Stimulated activated CD4-positive, alpha-beta T cell treated with anti-CD3 and anti-CD28 coated beads, TNF-alpha, amount 100 ng/mL, for 1 hour (primary cell): ENCODE results near the gene BCO1.

Source experiments
- DNase-seq, 3 donors: peaks; one replicate each; pipeline ENCODE4 v3.0.0-alpha.2; 2020; ENCODE audit warnings: low read depth in 3 of 3, low spot score in 1 of 3

BCO1 gene

DNA sequence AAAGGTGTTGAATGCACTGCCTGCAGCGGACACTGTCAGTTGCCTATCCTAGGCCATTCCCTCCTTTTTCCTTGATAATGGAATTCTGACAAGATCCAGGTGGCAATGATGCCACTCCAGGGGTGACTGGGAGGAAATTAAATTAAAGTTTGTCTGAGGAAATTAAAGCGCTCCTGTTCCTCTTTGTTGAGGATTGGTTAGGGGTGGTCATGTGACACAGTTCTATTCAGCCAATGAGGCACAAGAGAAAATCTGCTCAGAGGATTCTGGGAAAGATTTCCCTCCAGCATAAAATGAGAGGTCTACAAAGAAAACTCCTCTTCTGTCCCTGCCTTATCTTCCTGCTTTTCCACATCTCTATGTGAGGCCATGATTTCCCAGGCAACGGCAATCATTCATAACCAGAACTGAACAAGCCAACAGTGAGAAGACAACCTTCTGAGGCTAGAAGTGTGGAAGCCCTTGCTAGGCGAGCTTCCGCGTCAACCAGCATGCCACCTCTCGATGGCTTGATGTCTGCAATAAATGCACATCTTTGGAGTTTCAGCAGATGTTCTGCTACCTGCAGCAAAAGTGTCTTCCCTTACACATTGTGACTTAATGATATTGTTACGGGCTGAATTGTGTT, 5.6 kb upstream of the BCO1 start:
- DNase-seq = no peak

DNA sequence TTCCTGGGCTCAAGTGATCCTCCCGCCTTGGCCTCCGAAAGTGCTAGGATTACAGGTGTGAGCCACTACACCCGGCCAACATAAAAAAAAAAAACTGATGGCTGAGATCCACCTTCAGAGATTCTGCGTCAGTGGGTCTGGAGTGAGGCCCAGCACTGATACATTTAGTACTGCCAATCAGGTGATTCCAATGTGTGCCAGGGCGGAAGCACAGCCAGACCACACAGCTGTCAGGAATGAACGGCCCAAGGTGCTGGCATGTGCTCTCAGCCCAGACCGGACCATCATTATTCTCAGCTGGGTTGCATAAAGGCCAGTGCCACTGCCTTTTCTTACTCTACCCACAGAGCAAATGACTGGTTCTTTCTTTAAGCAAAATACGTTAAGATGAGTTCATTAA, 1.2 kb upstream of the BCO1 start:
- DNase-seq = no peak

DNA sequence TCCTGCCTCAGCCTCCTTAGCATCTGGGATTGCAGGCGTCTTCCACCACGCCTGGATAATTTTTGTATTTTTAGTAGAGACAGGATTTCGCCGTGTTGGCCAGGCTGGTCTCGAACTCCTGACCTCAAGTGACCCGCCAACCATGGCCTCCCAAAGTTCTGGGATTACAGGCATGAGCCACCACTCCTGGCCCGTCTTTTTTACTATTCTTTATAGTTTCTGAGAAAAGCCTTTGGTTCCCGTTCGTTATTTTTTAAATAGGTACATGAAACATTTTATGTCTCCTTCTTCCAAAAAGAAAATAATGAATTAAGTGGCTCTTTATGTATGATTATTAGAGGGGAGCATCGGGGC, 570 bp upstream of the BCO1 start:
- no peak for DNase-seq

DNA sequence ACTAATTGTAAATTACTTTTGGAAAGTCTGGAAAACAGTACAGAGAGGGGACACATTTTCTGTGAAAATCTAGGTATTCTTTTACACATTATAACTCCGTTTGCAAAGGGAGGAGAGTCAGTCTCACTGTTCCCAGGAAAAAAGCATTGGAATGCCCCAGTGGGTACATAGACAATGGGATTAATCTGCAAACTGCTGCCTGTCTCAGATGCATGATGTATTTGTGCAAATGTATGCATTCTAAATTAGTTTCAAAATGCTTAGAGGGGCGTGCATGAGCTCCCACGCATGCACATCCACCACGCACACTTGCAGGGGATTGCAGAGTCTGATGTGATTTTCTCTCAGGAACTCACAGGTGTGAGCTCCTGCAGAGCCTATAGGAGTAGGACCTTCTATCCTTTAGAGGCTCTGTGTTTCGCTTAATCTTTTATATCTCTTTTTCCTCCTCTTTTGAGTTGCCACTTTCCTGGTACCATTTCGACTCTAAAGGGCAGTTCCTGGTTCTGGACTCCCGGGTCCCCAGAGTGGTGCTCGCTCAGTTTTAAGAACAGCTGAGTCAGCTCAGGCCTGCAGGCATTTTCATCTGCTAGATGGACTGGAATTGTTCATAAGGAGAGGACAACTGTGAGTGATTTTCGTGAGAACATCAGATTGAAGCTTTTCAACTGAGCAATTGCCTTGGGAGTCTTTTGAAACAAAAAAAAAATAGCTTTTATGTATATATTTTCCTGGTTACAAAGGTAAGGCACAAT, 1.1 kb downstream of the BCO1 start:
- no peak for DNase-seq

DNA sequence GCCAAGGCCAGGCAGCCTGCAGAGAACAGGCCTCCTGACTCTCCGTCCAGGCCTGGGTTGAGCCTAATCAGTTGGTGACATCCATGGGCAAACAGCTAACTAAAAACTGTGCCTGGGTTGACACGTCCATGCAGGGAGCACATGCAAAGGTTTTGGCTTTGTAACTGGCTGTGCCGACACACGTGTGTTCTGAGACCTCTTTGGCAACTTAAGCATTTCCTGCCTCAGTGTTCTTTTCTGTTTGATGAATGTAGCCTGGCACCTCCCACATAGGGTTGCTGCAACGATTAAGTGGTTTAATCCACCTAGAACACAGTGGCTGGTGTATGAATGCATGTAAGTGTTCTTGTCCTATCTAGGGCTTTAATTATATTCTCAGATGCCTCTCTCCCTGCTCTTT, 3.2 kb downstream of the BCO1 start:
- DNase-seq = no peak

DNA sequence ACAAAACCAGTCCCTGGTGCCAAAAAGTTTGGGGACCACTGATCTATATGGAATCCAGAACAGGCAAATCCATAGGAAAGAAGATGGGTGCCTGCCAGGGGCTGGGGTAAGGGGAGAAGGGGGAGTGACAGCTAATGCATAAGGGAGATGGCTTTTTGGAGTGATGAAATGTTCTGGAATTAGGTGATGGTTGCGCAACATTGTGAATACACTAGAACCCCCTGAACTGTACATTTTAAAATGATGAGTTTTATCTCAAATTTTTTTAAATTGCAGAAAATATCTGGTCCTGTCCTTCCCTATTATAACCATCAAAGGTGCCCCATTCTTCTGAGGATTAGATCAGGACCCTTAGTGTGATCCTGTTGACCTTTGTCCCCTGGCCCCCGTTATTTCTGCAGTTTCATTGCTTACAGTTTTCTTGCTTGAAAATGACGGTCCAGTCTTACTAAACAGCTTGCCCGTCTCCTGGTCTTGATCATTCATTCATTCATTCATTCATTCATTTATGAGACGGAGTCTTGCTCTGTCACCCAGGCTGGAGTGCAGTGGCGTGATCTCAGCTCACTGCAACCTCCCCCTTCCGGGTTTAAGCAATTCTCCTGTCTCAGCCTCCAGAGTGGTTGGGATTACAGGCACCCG, 4.6 kb downstream of the BCO1 start:
- DNase-seq = no peak

DNA sequence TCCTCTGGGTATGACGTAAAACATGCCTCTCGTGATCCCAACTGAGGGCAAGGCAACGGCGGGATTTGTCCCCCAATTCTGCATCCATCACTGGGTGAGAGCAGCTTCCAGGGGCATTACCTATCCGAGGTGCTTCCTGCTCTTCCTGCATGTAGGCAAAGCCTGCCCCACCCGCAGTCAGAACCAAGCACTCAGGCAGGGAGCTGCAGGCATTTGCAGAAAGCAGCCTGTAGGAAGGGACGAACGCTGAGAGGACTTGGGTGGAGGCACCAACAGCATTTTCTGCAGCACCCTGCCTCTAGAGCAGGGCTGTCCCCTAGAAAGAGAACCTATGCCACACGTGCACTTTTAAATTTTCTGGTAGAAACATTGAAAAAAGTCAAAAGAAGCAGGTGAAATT, 5.5 kb downstream of the BCO1 start:
- DNase-seq = no peak

DNA sequence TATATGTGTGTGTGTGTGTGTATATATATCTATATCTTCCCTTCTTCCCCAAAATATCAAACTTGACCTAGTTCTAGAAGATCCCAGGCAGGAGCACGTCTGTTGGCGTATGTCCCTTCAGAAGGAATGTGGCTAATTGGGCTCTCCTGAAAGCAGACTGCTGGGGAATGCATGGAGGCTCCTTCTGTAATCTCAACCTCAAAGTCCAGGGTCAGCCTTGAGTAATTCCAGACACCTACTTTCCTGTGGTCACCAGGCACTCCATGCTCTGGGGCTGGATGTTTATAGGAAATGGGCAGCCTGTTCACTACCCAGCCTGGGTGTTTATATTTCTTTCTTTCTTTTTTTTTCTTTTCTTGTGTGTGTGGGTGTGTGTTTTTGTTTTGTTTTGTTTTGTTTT, 13.4 kb downstream of the BCO1 start:
- no peak for DNase-seq

DNA sequence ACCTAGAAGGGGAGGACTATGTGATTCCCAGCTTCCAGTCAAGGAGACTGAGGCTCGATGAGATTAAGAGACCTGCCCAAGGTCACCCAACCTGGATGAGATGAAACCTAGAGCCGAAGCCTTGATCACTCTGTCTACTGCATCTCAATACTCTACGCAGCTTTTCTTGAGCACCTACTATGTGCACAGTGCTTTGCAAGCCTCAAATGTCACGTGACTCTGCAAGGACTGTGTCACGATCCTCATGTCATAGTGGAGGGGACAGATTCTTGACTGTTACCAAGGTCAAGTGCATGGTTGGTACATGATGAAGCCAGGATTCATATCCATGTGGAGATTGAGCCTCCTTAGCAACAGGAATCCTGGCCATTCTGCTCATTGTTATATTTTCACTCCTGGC, 14.7 kb downstream of the BCO1 start:
- DNase-seq = no peak

DNA sequence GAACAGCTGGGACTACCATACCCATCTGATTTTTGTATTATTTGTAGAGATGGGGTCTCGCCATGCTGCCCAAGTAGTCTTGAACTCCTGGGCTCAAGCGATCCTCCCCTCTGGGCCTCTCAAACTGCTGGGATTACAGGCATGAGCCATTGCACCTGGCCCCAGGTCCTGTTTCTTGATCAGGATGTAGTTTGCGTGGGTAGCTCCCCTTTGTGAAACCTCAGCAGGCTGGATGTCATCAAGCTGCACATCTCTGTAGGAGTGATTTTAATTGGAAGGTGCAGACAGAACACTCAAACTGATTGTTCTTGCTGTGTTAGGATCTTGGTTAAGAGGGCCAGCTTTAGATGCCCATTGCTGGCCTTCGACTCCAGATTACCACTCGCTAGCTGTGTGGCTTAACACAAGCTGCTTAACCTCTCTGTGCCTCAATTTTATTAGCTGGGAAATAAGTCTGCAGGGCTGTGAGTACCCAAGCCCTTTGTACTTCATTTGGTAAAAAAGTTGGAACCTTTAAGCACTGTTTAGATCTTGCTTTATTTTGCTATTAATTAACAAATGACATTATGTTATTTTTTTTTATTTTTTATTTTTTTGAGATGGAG, 16.5 kb downstream of the BCO1 start:
- DNase-seq = no peak

DNA sequence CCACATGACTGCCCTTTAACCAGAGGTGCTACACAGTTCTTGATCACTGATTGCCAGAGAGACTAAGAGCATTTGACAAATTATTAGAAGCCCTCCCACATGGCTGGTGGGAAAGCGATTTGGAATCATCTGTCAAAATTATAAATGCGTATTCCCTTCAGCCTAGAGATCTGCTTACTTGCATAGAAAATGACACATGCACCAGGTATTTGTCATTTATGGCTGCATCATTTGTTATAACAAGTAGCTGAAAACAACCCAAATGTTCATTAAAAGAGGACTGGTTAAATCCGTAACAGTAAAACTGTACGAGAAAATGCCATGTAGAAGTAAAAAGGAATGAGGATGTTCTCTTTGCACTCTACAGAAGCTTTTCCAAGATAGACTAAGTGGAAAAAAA, 21.4 kb downstream of the BCO1 start:
- no peak for DNase-seq

DNA sequence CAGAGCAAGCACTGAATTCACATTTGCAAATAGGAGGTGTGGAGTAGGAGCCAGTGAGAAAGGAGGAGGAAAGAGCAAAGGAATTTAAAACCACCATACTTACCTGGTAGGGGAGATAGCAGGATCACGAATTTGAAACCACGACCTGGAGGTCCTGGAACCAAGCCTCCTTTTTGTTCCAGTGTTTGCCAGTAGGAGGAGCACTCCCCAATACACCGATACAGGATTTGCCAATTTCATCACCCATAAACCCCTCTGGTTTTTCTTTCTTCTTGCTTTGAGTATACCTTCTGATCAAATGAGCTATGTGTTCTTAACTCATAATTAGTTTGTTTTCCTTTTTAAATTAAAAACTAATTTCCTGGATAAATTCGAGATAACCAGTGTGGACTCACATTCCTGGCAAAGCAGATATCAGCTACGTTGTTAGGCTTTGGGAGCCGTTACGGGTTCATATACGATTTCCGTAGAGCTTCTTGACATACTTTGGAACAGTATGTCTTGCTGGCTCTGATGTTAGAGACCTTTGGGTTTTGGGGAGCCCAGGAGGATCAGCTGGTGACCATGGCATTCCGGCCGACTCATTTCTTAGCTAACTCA, 22.7 kb downstream of the BCO1 start:
- DNase-seq = no peak

DNA sequence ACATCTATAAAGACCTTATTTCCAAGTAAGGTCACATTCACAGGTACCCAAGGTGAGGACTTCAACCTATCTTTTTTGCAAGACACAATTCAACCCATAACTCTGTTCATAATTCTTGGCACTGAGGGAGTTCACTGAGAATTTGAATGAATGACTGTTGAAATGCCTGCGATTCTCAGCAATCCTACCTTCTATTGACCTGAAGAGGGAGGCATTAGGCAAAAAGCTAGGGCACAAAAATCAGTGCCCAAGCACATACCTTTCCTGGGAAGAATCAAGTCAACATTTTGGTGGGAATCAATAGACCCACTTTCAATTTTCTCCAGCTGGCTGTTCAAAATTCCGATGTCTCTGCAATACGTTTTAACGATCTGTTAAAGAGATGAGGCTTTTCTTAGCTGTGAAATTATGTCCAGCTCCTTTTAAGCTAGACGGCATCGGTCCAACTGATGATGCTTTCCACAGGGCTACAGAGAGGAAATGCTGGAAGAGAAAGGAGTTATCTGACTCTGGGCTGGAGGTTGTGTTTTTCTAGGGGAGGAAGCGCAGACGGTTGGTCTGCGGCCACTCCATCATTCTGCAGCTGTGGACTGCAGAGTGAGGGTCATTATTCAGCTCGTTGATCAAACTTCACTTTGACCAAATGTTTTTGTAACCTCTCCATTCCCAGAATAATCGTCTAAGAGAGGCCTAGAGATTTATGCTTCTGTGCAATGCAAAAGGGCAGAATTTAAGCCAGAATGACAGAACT, 25.2 kb downstream of the BCO1 start:
- DNase-seq = no peak

DNA sequence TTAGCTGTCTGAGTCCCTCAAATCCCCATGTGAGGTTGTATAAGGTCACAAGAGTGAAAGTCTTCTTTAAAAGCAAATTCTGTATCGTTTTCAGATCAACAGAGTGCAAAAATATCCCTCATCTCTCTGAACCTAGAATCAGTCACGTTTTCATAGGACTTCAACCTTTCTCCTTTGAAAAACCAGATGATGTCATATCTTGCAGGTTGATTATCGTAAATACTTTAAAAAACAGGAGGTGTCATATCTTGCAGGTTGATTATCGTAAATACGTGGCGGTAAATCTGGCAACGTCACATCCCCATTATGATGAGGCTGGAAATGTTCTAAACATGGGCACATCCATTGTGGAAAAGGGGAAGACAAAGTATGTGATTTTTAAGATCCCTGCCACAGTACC, 25.9 kb downstream of the BCO1 start:
- no peak for DNase-seq

DNA sequence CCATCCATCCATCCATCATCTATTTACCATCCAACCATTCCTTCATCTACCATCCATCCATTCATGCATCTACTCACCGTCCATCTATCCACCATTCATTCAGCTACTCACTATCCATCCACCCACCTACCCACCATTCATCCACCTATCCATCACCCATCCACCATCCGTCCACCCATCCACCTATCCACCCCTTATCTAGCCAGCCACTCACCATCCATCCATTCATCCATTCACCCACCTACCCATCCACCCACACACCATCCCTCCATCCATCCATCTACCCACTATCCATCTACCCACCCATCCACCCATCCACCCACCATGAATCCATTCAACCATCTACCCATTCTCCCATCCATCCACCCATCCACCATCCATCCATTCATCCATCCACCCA, 26.6 kb downstream of the BCO1 start:
- no peak for DNase-seq

DNA sequence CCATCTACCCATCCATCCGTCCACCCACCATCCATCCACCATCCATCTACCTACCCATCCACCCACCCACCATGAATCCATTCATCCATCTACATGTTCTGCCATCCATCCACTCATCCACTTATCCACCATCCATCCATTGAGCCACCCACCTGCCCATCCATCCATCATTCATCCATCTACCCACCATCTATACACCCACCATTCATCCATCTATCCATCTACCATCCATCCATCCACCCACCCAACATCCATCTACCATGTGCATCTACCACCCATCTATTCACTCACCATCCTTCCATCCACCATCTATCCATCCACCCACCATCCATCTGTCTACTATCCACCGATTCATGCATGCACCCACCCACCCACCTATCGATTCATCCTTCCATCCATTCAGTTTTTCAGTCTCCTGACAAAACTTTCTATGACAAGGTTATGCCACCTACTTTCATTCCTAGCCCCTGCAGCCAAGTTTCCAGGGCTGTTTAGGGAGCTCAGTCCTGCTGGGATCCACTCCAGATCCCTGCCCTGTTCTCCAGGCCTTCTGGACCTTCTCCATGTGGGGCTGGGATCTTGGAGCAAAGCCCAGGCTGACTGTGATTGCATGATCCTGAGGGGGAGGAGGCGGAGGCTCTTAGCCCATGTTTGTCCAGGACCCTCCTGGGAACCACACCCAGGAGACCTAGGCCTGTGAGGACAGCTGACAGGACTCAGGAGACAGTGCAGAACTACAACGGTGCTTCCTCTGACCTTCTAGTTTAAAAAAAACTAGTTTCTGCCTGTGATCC, 27.4 kb downstream of the BCO1 start:
- no peak for DNase-seq

DNA sequence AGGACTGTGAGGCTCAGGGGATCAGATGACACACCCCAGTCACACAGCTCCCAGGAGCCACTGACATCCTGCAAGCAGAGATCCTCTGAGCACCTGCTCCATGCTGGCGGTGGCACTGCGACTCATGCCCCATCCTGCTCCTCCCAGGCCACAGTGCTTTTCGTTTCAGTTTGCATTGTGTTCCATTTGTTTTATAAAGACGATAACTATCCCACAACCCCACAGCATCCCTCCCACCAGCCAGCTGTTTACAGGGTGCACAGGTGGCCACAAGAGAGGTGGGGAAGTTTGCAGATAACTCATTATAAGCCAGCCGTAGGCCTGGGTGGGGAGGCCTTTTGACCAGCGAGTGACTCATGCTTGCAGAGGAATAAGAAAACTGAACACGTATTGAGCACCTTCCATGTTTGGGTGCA, 28.2 kb downstream of the BCO1 start:
- DNase-seq = no peak

DNA sequence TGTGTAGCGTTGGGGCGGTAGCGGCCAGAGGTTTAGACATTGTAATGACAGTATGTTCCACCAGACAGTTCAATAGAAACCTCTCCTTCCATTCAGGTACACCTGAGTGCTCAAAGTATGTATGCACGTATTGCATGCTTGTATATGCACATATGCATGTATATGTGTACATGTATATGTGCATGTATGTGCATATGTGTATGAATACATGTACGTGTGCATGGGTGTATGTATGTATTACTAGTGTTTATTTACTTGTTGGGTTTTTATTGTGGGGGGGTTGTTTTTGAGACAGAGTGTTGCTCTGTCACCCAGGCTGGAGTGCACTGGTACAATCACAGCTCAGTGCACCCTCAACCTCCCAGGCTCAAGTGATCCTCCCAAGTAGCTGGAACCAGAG, 30.0 kb downstream of the BCO1 start:
- no peak for DNase-seq

DNA sequence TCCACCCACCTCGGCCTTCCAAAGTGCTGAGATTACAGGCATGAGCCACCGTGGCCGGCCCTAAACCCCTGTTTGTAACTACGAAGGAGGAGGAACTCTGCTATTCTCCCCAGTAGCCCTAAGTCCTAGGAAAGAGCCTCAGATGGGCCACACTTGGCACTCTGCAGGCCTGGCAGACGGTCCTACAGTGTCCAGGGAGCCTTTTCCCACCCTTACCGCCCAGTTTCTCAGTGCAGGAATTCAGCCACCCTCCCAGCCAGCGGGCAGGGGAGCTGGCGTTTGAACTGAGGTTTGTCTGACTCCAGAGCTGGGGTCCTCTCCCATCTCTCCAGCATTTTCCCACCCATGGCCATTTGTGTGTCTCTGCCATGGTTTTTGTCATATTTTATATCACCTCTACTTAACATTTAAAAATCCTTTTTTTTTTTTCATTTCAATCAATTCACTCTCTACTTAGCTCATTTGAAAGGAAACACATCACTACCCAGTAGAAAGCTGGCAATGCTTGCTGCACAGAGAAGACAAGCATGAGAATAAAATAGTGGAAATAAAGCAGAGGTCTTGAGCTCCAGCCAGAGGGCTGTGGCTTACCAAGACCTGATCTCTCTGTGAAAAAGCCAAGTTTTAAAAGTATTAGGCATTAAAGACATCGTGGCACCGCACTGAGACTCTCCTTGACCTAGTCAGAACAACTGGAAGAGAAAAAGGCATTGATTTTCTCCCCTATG, 34.9 kb downstream of the BCO1 start:
- no peak for DNase-seq

DNA sequence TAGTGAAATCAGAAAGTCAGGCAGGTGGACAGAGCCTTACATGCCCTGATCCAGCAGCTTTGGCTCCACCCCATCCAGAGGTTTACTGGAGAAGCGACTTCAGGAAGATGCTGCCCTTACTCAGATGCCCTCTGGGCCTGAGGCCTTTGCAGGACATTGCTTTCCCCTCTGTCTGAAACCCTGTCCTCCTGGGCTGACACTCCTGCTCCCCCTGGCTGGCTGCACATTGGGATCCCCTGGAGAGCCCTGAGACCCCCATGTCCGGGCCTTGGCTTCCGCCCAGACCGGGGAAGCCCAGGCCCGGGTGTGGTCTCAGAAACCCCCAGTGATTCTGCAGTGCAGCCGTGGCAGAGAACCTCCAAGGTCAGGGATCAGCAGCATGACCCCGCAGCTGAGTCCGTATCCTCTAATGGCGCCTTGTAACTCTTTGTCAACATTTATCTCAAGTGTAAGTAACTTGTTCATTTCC, 36.6 kb downstream of the BCO1 start:
- no peak for DNase-seq
